ENCODE measurements around the gene PPP4R3A.
"Not testable (repeated sequence)": the region's sequence is repeated elsewhere in the genome, so short reads cannot be mapped to it uniquely, and the experiment has no call there.

The PPP4R3A gene

DNA sequence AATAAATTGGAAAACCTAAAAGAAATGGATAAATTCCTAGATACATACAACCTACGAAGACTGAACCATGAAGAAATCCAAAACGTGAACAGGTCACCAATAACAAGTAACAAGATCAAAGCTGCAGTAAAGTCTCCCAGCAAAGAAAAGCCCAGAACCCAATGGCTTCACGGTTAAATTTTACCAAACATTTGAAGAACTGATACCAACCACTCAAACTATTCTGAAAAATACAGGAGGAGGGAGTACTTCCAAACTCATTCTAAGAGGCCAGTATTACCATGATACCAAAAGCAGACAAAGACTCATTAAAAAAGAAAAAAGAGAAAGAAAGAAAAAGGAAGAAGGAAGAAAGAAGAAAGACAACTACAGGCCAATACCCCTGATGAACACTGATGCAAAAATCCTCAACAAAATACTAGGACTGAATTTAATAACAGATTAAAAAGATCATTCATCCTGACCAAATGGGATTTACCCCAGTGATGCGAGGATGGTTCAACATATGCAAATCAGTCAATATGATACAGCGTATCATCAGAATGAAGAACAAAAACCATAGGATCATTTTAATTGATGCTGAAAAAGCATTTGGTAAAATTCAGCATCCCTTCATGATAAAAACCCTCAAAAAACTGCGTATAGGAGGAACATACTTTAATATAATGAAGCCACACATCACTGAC, 65.6 kb downstream of the PPP4R3A start:
- DNase-seq (ENCODE audit: low read depth in 2 of 3, low spot score in 1 of 3): no peak

DNA sequence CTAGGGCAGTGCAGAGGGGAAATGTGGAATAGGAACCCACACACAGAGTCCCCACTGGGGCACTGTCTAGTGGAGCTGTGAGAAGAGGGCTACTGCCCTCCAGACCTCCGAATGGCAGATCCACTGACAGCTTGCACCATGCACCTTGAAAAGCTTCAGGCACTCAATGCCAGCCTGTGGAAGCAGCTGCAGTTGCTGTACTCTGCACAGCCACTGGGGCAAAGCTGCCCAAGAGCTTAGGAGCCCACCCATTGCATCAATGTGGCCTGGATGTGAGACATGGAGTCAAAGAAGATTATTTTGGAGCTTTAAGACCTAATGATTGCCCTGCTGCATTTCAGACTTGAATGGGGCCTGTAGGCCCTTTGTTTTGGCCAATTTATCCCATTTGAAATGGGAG, 70.8 kb downstream of the PPP4R3A start:
- DNase-seq (ENCODE audit: low read depth in 2 of 3, low spot score in 1 of 3): no peak

DNA sequence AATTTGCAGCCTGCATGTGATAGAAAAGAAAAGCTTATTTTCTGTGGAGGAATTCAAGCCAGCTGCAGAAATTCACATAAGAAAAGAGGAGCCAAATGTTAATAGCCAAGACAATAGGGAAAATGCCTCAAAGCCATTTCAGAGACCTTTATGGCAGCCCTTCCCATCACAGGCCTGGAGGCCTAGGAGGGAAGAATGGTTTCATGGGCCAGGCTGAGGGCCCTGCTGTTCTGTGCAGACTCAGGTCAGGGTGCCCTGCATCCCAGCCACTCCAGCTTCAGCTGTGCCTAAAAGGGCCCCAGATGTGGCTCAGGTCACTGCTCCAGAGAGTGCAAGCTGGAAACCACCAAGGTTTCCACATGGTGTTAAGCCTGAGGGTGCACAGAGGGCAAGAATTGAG, 71.3 kb downstream of the PPP4R3A start:
- DNase-seq (ENCODE audit: low read depth in 2 of 3, low spot score in 1 of 3): no peak

DNA sequence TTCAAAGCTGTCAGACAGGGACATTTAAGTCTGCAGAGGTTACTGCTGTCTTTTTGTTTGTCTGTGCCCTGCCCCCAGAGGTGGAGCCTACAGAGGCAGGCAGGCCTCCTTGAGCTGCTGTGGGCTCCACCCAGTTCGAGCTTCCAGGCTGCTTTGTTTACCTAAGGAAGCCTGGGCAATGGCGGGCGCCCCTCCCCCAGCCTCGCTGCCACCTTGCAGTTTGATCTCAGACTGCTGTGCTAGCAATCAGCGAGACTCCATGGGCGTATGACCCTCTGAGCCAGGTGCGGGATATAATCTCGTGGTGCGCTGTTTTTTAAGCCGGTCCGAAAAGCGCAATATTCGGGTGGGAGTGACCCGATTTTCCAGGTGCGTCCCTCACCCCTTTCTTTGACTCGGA, 73.8 kb downstream of the PPP4R3A start:
- DNase-seq (ENCODE audit: low read depth in 2 of 3, low spot score in 1 of 3): not testable (repeated sequence)

DNA sequence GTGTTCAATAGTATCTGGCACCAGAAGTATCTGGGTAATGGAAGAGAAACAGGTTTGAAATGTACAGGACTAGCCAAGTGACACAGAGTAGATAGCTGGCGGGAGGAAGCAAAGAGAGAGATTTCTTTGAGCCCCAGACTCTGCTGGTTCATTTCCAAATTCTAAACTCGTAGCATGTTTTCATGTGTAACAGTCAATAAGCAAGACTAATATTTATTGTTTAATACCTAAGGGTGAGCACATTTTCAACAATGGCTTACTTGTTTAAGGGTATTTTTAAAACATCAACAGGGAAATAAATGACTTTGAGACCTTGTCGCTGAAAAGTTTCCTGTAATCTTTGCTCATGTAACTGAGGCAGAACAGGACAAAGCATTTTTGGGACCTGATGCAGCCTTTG, 80.7 kb downstream of the PPP4R3A start:
- no peak for DNase-seq (ENCODE audit: low read depth in 2 of 3, low spot score in 1 of 3)

DNA sequence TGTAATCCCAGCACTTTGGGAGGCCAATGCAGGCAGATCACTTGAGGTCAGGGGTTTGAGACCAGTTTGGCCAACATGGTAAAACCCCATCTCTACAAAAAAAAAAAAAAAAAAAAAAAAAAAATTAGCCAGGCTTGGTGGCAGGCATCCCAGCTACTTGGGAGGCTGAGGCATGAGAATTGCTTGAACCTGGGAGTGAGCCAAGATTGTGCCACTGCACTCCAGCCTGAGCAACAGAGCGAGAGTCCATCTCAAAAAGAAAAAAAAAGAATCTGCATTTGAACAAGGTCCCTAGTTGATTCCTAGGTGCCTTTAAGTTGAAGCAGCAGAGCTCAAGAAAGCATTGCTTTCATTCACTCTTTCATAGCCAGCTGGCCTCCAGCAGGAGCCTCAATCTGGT, 81.2 kb downstream of the PPP4R3A start:
- DNase-seq (ENCODE audit: low read depth in 2 of 3, low spot score in 1 of 3): not testable (repeated sequence)

DNA sequence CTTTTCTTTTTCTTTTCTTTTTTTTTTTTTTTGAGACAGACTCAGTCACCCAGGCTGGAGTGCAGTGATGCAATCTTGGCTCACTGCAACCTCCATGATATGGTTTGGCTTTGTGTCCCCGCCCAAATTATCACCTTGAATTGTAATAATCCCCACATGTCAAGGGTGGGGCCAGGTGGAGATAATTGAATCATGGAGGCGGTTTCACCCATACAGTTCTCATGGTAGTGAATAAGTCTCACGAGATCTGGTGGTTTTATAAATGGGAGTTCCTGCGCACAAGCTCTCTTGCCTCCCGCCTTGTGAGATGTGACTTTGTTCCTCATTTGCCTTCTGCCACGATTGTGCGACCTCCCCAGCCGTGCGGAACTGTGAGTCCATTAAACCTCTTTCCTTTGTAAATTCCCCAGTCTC, 84.6 kb downstream of the PPP4R3A start:
- DNase-seq (ENCODE audit: low read depth in 2 of 3, low spot score in 1 of 3): not testable (repeated sequence)

DNA sequence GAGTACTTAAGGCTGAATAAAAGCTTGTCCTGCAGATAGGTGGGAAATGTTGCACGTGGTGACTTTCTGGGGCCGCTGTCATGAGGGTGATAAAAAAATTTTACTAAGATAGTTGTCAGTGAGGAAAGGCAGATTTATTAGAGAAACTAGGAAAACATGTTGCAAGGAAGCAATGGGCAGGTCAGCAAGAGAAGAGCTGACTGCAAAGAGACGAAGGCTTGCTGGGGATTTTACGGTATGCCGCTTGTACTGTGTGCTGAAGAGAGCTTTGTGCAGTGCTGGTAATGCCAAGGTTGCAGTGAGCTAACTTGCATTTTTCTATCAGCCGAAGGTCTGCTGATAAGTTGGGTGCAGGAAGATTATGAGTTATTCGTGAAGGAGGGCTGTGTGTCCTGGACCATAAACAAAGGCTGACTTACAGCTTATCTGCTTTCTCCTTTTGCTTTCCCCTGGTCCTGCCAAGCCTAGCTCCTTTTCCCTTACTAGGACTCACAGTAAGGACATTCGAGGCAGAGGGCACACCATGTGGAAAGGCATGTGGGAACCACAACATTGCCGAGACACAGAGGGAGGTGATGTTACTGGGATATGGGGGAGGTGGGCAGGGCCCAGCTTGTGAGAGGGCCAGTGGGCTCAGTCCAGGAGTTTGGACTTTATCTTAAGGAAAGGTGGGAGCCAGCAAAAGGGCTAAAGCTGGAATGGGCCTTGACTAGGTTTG, 85.1 kb downstream of the PPP4R3A start:
- DNase-seq (ENCODE audit: low read depth in 2 of 3, low spot score in 1 of 3): no peak

DNA sequence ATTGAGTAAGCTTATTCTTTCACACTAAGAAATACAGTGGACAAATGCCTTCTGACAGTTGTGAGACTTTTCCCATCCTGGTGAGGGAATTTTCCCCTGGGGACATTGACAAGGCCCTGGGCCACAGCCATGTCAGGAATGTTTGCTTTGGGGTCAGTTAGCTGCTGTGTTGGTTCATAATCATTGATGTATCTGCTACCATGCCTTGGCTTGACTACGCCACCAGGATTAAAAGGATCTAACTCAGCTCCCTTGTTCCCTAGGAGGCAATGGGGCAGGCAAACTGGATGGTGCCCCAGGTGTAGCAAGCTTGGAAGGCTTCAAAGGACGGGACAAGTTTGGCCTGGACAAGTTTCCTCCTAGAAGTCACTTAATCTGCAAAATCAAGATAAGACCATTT, 89.4 kb downstream of the PPP4R3A start:
- DNase-seq (ENCODE audit: low read depth in 2 of 3, low spot score in 1 of 3): no peak

DNA sequence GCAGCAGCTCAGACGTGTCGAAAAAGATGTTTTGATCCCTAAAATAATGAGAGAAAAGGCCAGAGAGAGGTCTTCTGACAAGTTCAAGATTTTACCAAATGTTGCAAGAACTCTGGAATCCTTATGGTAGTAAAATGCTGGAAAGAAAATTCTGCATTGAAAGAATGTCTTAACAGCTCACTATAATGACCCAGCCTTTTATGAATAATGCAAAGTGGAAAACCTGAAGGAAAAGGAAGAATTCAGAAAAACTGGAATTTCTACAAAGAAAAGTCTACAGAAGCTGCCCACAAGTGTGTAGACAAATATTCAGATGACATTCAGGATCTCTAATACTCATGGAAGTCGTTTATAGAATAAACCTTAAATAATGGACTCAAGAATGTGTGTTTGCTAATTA, 90.7 kb downstream of the PPP4R3A start:
- DNase-seq (ENCODE audit: low read depth in 2 of 3, low spot score in 1 of 3): no peak

DNA sequence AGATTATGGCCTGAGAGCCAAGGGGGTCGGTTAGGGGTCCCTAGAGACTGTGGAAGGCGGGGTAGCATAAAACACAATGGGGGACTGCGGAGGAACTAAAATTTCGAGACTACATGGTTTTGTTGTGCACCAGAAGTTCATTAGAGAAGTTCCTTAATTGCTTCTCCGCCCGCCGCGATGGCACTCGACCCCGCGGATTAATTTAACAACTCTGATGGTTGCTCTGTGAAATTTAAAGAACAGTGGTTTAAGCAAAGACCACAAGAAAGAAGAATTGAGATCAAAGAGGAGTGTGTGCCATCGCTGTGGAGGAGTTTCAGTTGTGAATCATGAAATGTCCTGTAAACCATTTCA, 91.1 kb downstream of the PPP4R3A start:
- DNase-seq (ENCODE audit: low read depth in 2 of 3, low spot score in 1 of 3): peak in 1 of 3 donors; percentile 41

DNA sequence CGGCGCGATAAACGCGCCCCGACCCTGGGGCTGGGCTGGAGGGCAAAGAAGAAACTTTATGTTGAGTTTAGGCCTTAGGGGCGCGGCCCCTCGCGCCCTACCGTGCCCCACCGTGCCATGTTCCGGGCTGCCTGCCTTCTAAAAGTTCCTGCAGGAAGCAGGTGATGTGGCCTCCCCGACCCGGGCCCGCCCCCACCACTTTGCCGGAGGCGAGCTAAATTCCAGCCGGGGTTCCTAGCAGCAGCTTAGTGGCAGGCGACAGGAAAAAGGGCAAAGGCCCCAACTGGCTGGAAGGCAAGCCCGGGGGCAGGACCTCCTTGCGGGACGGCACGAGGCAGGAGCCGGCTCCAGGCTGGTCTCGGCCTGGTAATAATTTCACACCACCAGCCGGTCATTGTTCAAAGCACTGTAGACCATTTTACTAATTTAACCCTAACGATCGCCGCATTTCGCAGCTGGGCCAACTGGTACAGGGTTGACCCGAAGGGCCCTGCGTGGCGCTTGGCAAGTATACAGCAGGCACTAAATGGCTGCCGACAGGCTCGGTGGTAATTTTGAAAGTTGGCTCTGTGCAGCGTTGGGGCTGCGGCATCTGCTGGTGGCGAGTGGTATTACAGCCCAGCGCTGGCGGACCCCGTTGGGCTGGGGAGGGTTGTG, 91.6 kb downstream of the PPP4R3A start:
- DNase-seq (ENCODE audit: low read depth in 2 of 3, low spot score in 1 of 3): peak; percentile 74 to 87 (median 74)

DNA sequence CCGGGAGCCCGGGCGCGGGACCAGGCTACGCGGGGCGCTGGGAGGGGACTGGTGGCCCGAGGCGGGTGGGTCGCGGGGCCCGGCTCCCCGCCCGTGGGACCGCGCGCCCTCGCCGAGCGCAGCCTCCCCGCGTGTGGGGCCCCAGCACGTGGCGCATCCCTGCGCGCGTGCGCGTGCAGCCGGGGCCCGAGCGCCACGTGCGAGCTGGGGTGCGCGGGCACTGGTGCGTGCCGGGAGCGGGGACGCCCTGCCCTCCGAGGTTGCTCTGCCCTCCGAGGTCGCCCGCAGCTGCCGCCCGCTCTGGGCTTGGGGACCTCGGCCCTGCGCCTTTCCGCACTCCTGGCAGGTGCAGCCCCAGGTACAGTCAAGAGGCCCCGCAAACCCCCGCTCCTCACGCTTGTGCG, 92.1 kb downstream of the PPP4R3A start:
- peak in 1 of 3 donors; percentile 58 for DNase-seq (ENCODE audit: low read depth in 2 of 3, low spot score in 1 of 3)

DNA sequence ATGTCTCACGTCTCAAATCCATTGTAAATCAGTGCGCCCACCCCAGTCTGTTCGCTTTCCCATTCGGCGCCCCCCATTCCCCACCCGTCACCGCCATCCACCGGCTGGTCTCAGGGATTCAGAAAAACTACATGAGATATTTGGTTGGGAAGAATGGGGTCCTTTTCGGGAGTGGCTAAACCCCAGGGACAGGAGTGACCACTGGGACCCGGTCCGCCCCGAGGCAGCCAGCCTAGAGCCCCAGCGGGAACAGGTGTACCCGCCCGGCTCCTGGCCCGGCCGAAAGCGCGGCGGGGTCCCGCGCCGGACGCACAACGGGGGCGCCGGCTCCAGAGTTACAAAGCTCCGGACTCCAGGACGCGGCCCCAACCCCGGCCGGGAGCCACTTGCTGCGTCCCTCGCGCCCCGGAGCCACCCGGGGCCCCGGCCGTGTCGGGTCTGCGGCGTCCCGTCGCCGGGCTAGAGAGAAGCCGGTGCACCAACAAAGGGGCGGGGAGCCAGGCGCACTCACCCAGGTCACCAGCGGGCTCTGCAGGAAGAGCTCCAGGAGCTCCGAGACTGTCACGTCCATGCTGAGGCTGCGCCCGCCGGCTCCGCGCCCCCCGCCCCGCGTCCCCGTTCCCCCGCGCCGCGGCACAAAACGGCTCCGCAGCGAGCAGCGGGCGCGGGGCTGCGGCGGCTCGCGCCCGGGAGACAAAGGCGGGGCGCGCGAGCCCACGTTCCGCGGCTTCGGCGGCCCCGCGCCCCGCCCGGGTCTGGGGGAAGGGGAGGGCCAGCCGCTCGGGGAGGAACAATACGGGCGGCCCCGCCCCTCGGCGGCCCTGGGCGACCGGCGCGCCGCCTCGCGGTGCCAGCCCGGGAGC, 92.8 kb downstream of the PPP4R3A start, which contains the start of gene CCDC88C:
CCDC88C (minus strand) TSS at position 701 of the 863 bp plus-strand sequence; CDS start at position 571, 130 bp downstream.
- peak in 2 of 3 donors; percentile 53 to 73 for DNase-seq (ENCODE audit: low read depth in 2 of 3, low spot score in 1 of 3)

DNA sequence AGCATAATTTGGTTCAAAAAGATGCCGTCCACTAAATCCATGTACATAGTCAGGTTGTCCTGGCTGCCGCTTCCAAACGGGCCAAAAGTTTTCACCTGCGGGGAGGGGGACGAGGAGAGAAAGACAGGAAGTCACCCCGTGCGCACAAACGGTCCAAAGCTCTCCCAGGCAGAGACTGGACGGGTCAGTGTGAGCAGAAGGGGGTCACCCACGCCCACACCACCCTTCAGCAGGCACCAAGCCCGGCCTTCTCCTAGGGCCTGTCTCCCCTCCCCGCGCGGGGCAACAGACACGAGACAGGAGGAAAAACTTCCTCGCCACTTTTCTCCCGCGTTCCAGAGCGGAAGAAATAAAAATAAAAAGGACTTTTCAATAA, 93.4 kb downstream of the PPP4R3A start:
- no peak for DNase-seq (ENCODE audit: low read depth in 2 of 3, low spot score in 1 of 3)

DNA sequence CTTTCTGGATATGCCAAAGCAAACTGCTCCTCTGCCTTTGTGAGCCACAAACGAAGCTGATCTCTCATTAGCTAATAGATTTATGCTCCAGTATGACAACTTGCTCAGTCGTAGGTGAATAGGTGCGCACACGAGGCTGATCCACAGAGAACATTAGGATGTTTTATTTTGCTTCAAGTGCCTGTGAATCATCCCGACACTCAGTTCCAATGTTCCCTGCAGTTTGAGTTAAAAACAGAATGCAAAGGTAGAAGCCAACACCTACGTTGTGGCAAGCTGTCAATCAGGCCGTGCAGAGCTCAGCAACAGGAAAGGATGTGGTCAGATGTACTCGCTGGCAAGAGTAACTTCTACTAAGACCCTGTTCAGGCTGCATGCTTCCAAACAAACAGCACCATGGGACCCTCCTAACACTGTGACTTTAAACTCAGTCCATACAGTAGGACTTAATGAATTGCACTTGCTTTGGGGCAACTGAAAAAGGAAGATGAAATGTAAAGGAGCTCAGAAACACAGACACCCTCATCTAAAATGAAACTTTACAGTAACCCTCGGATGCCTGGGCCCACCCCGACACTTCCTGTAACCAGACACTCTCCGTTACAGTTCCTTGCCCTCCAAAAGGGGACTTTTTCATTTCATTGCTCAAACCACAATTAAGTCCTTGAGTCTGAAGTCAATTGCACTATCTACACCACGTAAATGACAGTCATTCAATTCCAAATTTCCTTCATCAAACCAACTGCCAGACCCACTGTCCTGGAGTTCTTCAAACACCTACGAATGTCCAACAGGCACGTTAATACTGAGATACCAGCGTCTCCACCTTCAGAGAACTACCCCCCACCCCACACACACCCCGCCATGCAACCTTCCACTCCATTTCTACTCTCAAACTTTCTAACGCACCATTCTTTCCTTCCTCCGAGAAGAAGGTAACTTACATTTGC, 94.0 kb downstream of the PPP4R3A start:
- DNase-seq (ENCODE audit: low read depth in 2 of 3, low spot score in 1 of 3): peak in 2 of 3 donors; percentile 52 to 60

DNA sequence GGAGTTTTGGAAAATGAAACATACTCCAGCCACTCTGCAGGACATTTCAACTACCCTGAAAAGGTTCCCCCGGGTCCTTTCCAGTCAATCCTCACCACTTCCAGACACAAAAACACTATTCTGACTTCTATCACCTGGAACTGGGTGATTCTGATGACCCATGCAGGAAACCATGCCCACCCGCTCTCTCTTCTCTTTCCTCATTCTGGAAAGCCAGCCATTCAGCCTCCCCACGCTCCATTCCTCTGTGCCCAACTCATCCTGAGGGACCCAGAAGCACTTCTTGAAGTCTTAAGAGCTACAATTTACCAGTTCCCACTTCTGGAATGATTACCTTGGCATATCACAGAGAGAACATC, 95.7 kb downstream of the PPP4R3A start:
- DNase-seq (ENCODE audit: low read depth in 2 of 3, low spot score in 1 of 3): no peak

DNA sequence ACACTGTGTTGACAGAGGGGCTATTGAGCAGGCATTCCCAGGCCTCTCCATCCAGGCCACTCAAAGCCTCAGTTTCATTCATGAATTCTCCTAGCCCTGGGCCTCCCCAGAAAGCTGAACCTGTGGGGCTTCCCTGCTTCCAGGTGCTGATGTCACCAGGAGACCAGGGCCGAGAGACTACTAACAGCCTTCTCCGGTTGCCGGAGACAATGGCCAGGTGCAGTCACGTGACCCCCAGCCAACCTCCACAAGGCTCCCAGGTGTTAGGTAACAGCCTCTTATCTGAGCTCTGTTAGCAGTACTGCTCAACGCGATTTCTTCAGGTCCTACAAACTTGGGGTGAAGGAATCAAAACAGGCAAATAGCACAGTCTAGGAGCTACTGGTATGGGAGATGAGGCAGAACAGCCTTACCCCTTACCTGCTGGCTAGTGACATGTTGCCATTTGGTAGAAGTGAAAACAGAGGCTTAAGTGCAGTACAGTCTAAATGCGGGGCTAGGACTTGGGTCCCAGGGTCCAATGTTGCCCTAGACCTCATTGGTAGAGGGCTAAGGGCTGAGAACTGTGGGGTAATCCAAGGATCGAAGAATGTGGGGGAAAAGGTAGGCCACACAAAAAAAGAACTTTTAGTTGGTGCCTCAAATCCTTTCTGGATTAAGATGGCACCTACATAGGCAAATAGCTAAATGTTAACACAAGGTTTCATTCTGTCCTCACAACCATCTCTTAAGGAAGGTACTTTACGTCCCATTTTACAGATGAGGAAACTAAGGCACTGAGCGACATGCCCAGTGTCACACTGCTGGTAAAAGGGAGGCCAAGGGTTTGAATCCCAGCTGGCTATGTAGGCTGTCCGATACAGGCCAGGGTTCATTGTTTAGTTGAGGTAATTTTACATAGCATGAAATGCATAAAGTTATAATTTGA, 96.3 kb downstream of the PPP4R3A start:
- DNase-seq (ENCODE audit: low read depth in 2 of 3, low spot score in 1 of 3): no peak

DNA sequence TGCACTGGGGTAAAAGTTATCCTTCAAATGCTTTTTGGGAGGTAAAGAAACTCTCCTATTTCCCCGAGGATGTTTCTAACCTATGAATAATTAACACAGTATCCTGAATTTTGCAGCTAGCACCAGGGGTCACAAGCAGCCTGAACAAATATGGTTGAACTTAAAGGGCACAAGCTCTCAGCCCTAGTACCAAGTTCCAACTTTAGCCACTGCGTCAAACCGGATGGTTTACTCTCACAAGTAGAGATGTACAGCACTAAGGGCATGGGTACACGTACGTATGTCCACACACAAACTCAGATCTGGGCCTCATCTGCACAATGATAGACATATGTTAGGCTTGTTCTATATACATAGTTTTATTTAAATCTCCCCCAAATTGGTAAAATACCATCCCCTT, 97.2 kb downstream of the PPP4R3A start:
- no peak for DNase-seq (ENCODE audit: low read depth in 2 of 3, low spot score in 1 of 3)
